Muscle of leg (tissue), 11 donors: Measurements from ENCODE around the gene OR4F15. TPM values are rescaled to one million over a fixed set of nuclear protein-coding genes. Genes with fewer than 3 reads are reported as not detected.

Experiments
- DNase-seq: peaks from one replicate; pipeline ENCODE4 v3.0.0; 2013
- H3K27ac ChIP-seq: one replicate; pipeline ENCODE4 v1.5.1; 2013; ENCODE audit warnings: mild to moderate bottlenecking, low read length, control low read depth
- H3K27me3 ChIP-seq: one replicate; pipeline ENCODE4 v1.6.1; 2013; ENCODE audit warnings: low read length; ENCODE audit not compliant: control insufficient read depth, insufficient read depth
- H3K36me3 ChIP-seq: one replicate; pipeline ENCODE4 v1.6.1; 2013; ENCODE audit warnings: low read length; ENCODE audit not compliant: control insufficient read depth, insufficient read depth
- H3K4me1 ChIP-seq: one replicate; pipeline ENCODE4 v1.6.1; 2013; ENCODE audit warnings: low read length; ENCODE audit not compliant: control insufficient read depth, insufficient read depth
- H3K4me3 ChIP-seq: one replicate; pipeline ENCODE4 v1.5.1; 2013; ENCODE audit warnings: low read length, control low read depth
- H3K9me3 ChIP-seq: replicated peaks from 2 replicates; pipeline ENCODE4 v1.6.1; 2013; ENCODE audit warnings: low read depth, low read length; ENCODE audit not compliant: control insufficient read depth
- WGBS: methylation state at CpG from one replicate; pipeline ENCODE4 v1.1.5; 2013; ENCODE audit warnings: missing lambda C conversion rate; ENCODE audit not compliant: insufficient coverage; 5-methylcytosine and 5-hydroxymethylcytosine counted together
- polyA plus RNA-seq, 8 donors: library from polyadenylated mRNA; unstranded; fragments of 120-200 nt; gene quantifications; one replicate each; pipeline versions ENCODE4 v1.2.1 to v1.2.3, GENCODE V29; 2013; ENCODE audit warnings: inconsistent platforms in 1 of 8, low replicate concordance in 1 of 8; ENCODE audit not compliant: insufficient read length in 8 of 8, insufficient read depth in 1 of 8
- total RNA-seq: library from RNA; stranded (reverse); fragments of 120-200 nt; gene quantifications from one replicate; pipeline ENCODE4 v1.2.4, GENCODE V29; 2013

Gene OR4F15
- total and polyA plus RNA-seq, 9 donors: 0.09 TPM; not detected in 8

DNA sequence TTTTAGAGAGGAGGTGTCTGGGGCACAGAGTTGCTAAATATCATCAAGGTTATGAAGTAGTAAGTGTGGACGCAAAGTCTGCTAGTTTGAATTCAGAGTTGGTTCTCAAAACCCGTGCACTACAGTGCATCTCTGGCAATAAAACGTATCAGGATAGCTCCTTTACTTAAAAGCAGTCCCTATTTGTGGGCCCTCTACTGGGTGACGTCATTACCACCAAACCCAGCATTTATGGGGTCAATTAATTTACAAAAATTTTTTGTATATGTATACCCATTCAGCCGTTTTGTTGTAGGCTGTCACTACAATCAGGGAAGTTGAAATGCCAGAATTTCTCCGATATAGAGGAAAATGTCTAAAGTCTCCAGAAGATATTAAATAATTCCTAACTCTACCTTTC lies 8.8 kb downstream of the OR4F15 start:
- H3K36me3 ChIP-seq: no peaks in the 10 kb centered on the region
- no peaks in the 10 kb centered on the region for H3K27me3 ChIP-seq
- DNase-seq: no peak
- H3K27ac ChIP-seq: no peak overlapping the region
- no peaks in the 10 kb centered on the region for H3K4me1 ChIP-seq
- no peaks in the 10 kb centered on the region for H3K9me3 ChIP-seq
- WGBS: 60% methylated on average over 1 of the region's 6 CpGs
- H3K4me3 ChIP-seq: no peak overlapping the region

- Histone ChIP-seq H3K27me3 (no peaks in the 10 kb centered on the region), H3K4me1 (no peaks in the 10 kb centered on the region), H3K27ac (no peak overlapping the region), H3K36me3 (no peaks in the 10 kb centered on the region), H3K4me3 (no peak overlapping the region), H3K9me3 (no peaks in the 10 kb centered on the region)
- no peak for DNase-seq
- 47% methylated on average over 2 of the region's 6 CpGs for WGBS
Measured at GRCh38 chr15:101827257-101827656, 15.3 kb downstream of the OR4F15 start.

GRCh38 chr15:101828774-101829173 lies 16.8 kb downstream of the OR4F15 start:
- WGBS: 84% methylated on average over 5 of the region's 5 CpGs
- no peak for DNase-seq

GRCh38 chr15:101841656-101842055 lies 29.7 kb downstream of the OR4F15 start:
- no CpG with 5 or more reads among the region's 3 CpGs for WGBS
- no peak for DNase-seq
- Histone ChIP-seq H3K36me3 (no peaks in the 10 kb centered on the region), H3K27me3 (no peaks in the 10 kb centered on the region), H3K4me1 (no peaks in the 10 kb centered on the region), H3K9me3 (no peaks in the 10 kb centered on the region), H3K4me3 (no peak overlapping the region), H3K27ac (no peak overlapping the region)

More at GRCh38 chr15:101828774-101829173, 16.8 kb downstream of the OR4F15 start:
- Histone ChIP-seq H3K36me3 (no peaks in the 10 kb centered on the region), H3K9me3 (no peaks in the 10 kb centered on the region), H3K27me3 (no peaks in the 10 kb centered on the region), H3K27ac (no peak overlapping the region), H3K4me3 (no peak overlapping the region), H3K4me1 (no peaks in the 10 kb centered on the region)

DNA sequence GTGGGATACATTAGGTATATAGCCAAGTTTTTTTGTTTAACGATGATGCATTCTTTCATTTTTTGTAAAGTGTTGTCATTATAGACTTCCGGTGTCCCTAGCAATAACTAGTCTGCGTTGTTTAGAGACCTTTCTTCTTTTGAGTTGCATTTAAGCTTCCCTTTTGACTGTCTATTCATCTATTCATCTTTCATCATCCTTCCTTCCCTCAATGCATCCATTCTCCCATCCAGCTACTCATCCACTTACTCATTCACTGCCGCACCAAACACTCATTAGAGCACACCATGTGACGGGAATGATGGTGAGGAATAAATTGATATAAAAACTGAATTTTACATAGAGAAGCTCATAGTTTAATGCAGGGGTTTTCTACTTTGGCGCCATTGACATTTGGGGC lies 32.9 kb downstream of the OR4F15 start:
- DNase-seq: no peak
- Histone ChIP-seq H3K27ac (no peak overlapping the region), H3K4me3 (no peak overlapping the region), H3K27me3 (no peaks in the 10 kb centered on the region), H3K4me1 (no peaks in the 10 kb centered on the region), H3K36me3 (no peaks in the 10 kb centered on the region), H3K9me3 (no peaks in the 10 kb centered on the region)
- WGBS: 88% methylated on average over 1 of the region's 6 CpGs

DNA sequence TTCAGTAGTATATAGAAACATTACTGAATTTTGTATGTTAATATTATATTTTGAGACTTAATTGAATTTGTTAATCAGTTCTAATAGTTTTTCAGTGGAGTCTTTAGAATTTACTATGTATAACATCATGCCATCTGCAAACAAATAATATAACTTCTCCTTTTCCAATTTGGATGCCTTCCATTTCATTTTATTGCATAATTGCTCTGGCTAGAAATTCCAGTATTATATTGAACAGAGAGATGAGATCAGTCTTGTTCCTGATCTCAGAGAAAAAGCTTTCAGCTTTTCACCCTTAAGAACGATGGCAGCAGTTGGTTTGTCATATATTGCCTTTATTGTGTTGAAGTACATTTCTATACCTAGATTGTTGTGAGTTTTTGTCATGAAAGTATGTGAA lies 40.4 kb downstream of the OR4F15 start:
- no CpG with 5 or more reads among the region's 1 CpG for WGBS
- Histone ChIP-seq H3K4me3 (no peak overlapping the region), H3K9me3 (no peaks in the 10 kb centered on the region), H3K4me1 (no peaks in the 10 kb centered on the region), H3K36me3 (no peaks in the 10 kb centered on the region), H3K27me3 (no peaks in the 10 kb centered on the region), H3K27ac (no peak overlapping the region)
- DNase-seq: no peak

Other genes starting within 250 kb of the OR4F15 start
- 38.0 TPM for gene TM2D3, start 159.8 kb upstream of the OR4F15 start, total RNA-seq
- 10 to 100 TPM; 34.5 to 40.6 (median 37.1) TPM for gene TM2D3, start 159.8 kb upstream of the OR4F15 start, polyA plus RNA-seq
- gene TARS3, start 87.7 kb upstream of the OR4F15 start, total RNA-seq: 19.3 TPM
- gene TARS3, start 87.7 kb upstream of the OR4F15 start, polyA plus RNA-seq: 10 to 100 TPM; 14.6 to 19.2 (median 18.0) TPM
- gene OR4F6, start 8.7 kb upstream of the OR4F15 start, total RNA-seq: not detected
- gene OR4F6, start 8.7 kb upstream of the OR4F15 start, polyA plus RNA-seq: under 1 TPM in 1 of 8 donors, not detected in 7; 0.13 TPM